Measurements from ENCODE around the gene MCHR1.

MCHR1 gene, protein sequence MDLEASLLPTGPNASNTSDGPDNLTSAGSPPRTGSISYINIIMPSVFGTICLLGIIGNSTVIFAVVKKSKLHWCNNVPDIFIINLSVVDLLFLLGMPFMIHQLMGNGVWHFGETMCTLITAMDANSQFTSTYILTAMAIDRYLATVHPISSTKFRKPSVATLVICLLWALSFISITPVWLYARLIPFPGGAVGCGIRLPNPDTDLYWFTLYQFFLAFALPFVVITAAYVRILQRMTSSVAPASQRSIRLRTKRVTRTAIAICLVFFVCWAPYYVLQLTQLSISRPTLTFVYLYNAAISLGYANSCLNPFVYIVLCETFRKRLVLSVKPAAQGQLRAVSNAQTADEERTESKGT

DNA sequence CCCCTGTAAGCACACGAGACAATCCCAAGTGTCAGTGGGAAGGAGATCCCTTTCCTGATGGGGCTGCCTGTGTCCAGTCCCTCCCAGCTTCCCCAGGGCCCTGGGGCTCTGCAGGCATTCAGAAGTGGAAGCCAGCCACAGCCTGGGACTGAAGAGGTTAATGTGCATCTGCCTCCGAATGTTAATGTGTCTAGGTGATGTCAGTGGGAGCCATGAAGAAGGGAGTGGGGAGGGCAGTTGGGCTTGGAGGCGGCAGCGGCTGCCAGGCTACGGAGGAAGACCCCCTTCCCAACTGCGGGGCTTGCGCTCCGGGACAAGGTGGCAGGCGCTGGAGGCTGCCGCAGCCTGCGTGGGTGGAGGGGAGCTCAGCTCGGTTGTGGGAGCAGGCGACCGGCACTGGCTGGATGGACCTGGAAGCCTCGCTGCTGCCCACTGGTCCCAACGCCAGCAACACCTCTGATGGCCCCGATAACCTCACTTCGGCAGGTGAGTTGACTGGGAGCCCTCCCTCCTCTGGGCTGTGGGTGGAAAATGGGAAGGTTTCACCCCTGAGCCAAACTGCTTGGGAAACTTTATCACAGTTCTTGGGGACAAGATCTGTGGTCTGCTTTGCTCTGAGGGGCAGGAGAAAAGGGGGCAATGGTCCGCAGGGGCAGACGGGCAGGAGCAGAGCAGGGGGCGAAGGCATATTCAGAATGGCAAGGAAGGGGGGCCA, at the start of gene MCHR1:
Gene MCHR1 (plus strand): TSS at position 236 of the 715 bp plus-strand sequence. CDS start 169 bp downstream, at position 405.
- DNase-seq (ENCODE audit: low read depth in 3 of 3) = no peak

DNA sequence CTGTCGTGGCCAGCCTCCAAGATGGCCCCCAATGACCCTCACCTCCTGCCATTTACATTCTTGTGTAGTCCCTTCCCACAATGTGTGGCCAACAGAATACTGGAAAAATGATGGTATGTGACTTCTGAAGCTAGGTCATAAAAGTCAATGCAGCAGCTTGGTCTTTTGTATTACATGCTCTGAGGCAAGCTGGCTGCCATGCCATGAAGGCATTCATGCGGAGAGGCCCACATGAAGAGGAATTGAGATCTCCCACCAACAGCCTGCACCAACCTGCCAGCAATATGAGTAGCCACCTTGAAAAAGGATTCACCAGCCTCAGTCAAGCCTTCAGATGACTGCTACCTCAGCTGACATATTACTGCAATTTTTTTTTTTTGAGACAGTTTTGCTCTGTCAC, 47.4 kb upstream of the MCHR1 start:
- no peak for DNase-seq (ENCODE audit: low read depth in 3 of 3)

DNA sequence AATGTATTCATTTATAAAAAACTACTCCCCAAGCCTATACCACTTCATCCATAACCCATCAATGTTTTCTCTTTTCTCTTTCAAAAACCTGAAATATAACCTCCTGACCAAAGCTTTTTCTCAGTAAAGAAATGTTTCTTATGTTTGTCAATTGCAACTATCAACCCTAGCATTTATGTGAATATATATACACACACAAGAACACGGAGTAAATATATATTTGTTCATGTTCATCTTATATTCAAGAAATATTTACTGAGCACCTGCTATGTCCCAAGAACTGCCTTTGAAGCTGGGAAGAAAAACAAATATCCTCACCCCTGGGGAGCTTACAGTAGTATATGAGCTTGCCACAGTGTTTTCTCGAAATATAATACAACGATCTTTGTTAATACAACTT, 46.2 kb upstream of the MCHR1 start:
- DNase-seq (ENCODE audit: low read depth in 3 of 3) = no peak

DNA sequence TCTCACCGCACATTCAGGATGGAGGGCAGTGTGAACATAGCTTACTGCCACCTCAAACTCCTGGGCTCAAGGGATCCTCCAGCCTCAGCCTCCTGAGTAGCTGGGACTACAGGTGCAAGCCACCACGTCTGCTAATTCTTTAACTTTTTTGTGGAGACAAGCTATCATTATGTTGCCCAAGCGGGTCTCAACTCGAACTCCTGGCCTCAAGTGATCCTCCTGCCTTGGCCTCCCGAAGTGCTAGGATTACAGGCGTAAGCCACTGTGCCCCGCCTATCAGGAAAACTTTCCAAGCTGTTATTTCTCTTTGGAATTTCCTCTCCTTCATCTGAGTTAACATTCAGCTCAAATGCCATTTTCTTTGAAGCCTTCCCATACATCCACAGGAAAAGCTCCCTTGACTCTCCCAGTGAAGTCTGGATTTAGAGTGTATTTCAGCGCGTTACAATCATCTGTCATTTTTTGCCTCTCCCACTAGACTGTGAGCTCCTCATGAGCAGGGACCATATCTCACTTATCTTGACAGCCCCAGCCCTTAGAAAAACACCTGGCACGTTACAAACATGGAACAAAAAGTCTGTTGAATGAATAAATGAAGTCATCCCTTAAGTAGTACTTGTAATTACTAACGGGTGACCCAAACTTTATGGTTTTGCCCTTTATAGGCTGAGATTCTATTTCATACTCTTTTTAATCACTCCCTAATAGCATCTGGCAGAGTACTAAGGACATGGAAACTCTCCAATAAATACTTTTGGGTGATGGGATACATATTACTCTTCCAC, 45.0 kb upstream of the MCHR1 start:
- no peak for DNase-seq (ENCODE audit: low read depth in 3 of 3)

DNA sequence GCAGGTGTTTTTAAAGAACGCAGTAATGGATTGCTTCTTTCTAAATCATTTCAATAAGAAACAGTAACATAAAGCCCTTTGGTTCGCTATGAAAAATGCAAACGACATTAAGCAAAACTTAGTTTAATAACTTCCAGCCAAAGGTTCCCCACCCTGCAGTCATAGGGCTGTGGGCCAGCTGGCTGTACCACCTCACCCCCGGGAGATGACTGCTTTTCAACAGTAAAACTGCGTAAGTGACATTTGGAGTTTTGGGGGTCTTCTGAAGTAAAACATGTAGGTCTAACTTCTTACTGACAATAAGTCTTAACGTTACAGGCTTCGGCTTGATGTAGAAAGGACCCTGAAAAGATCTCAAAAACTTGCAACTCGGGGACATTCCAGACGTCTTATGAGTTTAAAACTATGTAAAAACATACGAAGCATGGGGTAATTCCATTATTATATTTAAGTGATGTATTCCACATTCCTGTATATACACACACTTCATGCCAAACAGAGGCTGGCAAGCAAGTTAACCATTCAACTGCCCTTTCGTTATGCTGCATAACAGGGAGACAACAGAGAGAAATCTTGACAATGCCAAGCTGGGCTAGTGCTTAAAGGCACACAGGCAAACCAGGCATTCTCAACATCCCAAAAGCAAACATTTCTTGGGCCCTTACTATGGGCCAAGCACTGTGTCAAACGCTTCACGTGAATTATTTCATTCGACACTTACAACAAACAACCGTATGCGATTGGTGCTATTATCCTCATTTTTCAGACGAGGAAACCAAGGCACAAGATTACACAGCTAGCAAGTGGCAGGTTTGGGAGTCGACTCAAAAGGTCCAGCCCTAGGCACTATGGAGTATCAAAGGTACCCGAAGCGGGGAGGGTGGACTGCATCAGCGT, 44.0 kb upstream of the MCHR1 start:
- DNase-seq (ENCODE audit: low read depth in 3 of 3) = no peak

DNA sequence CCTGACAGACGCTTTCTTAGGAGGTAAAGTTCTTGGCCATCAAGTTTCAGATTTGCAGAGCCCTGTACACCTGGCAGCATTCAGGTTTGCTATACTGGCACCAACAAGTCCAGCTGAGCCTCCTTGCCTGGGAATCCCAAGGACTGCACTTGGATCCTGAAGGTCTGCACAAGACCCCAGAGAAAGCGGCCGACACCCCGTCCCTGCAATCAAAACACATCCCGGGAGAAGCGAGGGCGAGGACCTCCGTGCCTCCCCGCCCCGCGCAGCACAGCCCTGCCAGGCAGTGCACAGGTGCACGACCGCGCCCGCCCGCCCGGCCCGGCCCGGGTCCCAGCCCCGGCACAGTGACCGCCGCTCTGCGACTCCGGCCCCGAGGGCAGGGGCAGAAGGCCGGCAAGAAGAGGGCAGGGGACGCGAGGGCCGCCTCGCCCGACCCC, 43.3 kb upstream of the MCHR1 start:
- DNase-seq (ENCODE audit: low read depth in 3 of 3) = no peak

DNA sequence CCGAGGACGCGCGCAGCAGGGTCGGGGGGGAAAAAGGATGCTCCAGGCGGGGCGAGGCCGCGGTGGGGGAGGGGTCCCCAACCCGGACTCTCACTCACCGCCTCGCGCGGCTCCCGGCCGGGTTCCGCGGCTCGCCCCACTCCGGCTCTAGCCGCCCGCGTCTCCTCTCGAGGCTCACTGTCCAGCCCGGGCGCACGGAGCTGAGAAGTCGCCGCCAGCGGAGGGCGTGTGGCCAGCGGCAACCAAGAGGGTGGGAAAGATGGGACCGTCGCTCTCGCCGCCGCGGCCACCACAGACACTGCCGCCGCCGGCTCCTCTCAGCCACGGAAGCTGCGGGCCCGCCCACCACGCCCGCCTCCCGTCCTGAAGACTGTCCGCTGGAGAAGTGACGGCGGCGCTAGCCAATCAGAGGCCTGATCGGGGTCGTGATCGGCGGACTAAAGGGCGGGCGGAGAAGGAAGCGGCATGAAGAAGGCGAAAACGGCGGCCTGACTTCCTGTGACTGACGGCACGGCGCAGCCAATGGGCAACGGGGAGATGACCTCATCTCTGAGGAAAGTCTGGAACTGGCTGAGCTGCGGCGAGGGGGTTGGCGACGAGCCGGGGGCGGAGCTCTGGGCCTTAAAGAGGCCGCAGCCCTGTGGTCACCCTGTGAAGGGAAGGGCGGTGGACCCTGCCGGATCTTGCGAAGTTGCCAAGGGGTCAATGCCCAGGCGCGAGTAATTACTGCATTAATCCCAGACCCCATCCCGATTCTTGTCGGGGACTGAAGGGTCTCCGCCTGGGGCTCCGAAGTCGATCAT, 42.7 kb upstream of the MCHR1 start, which contains the start of gene MRTFA:
Gene MRTFA (minus strand): TSS at position 340 of the 803 bp plus-strand sequence.
- peak; percentile 99 to 100 (median 100) for DNase-seq (ENCODE audit: low read depth in 3 of 3)

DNA sequence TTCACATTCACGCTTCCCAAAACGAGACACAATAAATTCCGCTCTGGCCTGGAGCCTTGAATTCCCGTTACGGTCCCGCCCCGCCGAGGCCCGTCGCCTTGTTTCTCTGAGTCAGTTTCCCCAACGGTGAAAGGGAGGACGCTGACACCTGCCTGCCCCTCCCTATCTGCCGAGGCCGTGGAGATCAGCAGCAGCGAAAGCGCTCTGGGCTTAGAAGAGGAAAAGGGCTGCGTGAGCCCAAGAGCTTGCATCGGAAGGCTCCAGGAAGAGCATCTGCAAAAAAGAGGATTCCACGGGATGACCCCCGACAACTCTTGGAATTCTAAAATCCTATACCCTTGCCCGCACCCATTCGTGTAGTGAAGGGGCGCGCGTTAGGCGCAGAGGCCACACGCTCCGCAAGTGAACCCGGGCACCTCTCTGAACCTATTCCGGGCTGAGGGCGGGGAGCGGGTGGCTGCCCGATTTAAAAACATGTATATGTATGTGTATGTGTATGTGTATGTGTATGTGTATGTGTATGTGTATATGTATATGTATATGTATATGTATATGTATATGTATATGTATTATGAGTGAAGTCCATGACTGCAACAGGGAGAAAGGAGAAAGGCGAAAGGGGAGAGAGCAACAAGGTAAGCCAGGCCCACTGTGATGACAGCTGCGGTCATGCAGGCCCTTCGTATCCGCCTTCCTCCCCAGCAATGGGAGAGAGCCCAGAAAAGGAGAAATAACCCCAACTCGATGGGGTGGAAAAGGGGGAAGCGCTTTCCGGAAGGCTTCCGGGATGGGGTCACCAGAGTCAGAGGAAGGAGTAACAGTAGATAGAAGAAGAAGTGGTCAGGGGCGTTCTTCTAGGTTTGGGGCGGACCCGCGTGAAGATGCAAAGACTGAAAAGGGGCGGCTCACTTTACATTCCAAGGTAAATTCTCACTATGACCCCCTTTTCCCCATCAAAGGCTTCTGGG, 41.8 kb upstream of the MCHR1 start:
- DNase-seq (ENCODE audit: low read depth in 3 of 3) = peak in 2 of 3 experiments; percentile 36 to 73

DNA sequence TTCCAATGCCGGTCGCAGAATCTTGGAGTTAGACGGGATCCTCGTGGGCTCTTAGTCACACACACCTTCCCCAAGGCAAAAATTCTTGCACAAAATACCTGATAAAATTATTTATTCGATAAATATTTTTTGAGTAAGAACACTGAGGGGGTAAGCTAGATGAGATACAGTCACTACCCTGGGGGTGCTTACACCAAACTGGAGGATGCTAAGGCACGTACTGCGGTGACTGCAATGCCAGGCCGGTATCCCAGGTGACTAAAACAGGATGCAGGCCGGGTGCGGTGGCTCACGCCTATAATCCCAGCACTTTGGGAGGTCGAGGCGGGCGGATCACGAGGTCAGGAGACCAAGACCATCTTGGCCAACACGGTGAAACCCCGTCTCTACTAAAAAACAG, 41.0 kb upstream of the MCHR1 start:
- DNase-seq (ENCODE audit: low read depth in 3 of 3) = no peak

DNA sequence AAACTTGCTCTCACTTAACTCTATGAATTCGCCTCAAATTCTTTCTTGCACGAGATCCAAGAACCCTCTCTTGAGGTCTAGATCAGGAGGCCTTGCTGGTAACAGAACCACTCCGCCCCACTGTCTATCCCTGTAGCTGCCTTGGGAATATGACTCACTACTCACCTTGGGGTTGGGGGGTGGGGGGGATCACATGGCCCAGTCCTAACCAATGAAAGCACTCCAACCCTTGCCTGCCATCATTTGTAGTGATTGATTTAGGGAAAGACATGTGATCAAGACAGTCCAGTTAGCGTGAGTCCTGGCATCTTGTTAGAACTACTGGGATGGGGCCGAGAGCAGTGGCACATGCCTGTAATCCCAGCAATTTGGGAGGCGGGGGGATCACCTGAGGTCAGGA, 38.0 kb upstream of the MCHR1 start:
- no peak for DNase-seq (ENCODE audit: low read depth in 3 of 3)

DNA sequence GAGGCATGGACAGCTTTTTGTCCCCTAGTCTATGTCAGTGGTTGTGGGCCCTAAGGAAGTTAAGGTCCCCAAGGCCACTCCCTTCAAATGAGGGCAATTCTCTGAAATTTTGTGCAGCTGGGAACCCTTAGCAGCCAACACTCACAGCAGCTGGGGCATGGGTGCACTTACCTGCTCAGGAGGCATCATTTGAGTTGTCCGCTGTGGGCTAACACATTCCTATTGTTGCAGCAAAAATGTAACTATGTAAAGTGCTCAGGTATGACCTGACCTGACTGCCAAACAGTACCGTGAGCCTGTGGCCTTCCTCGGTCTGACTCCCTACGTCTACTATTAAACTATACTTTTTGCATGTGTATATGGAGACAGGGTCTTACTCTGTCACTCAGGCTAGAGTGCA, 37.0 kb upstream of the MCHR1 start:
- DNase-seq (ENCODE audit: low read depth in 3 of 3) = no peak

DNA sequence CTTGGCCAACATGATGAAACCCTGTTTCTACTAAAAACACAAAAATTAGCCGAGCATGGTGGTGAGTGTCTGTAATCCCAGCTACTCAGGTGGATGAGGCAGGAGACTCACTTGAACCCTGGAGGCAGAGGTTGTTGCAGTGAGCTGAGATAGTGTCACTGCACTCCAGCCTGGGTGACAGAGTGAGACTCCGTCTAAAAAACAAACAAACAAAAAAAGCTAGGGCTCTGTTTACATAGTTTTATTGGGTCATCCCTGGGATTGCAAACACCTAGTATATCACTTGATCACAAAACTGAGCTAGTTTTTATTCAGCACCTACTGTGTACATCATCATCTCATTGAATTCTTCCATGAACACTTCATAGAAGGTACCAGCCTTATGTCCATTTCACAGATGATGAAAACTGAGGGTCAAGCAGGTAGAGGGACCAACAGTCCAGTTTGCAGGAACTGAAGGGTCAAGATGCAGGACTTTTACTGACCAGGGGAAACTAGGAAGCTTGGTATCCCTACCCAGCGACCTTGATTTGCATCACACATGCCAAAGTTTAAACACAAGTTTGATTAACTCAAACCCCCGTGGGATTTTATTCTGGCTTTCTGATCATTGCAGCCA, 33.6 kb upstream of the MCHR1 start:
- no peak for DNase-seq (ENCODE audit: low read depth in 3 of 3)

DNA sequence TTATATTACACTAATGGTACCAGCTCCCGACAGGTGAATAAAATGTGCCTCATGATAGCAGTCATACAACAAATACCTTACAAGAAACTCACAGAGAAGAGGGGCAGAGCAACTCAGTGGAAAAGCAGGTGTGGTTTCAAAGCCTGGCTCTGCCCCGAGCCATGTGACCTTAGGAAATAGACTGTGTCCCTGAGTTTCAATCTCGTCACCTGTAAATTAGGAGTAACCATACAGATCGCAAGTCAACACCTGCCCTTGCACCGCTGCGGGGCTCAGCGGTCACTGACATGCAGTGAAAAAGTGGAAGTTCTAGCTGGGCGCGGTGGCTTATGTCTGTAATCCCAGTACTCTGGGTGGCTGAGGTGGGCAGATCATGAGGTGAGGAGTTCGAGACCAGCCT, 30.9 kb upstream of the MCHR1 start:
- DNase-seq (ENCODE audit: low read depth in 3 of 3) = no peak

DNA sequence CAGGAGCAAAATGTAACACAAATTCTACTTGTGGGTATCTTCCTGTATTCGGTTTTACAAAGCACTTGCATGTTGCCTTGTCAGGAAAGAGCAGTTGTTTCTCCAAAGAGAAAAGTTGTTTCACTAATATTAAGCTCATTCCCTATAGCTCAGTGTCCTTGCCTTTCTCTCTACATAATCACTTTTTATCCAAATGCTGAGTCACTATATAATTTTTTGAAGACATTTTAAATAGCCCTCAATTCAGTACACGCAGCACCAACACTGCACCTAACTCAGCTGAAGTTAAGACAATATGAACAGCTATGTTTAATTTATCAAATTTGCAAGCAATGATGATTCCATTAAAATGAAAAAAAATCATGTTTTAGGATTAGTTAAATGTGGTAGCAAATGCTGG, 28.2 kb upstream of the MCHR1 start:
- no peak for DNase-seq (ENCODE audit: low read depth in 3 of 3)

DNA sequence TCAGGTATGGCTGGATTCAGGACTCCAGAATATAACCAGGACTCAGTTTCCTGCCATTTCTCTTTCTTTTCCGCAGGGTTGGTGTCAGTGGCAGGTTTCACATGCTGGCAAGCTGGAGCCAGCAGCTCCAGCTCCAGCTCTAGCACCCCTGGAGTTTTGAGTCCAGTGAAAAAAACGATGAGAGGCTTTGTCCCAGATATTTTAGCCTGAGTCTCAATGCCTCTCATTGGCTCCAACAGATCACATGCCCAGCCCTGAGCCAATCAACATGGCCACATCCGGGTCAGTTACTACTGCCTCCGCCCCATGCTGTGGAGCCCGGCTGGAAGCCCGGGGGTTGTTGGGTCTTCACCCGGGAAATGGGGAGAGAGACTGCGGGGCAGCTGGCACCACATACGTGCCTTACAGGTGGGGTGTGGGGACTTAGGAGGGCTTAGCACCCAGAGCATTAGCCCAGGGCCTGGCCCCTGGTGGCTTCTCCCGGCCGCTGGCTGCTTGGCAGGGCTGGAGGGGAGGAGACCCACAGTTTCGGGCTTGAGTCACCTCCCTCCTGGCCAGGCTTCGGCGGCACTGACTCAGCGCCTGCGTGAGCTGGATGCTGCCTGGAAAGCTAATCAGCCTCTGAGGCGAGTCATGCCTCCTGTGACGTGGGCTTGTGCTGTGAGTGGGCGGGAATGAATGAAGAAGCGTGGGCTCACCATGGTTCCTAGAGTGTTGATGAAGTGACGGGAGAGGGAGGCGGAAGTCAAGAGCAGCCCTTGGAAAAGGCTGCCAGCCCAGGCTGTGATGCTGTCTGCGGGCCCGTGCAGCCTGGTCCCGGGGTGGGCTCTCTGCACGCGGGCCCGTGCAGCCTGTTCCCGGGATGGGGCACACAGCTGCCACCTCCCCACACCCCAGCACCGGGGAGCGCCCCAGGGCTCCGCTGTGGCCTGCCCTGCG, 27.5 kb upstream of the MCHR1 start:
- DNase-seq (ENCODE audit: low read depth in 3 of 3) = peak; percentile 69 to 93 (median 78)

DNA sequence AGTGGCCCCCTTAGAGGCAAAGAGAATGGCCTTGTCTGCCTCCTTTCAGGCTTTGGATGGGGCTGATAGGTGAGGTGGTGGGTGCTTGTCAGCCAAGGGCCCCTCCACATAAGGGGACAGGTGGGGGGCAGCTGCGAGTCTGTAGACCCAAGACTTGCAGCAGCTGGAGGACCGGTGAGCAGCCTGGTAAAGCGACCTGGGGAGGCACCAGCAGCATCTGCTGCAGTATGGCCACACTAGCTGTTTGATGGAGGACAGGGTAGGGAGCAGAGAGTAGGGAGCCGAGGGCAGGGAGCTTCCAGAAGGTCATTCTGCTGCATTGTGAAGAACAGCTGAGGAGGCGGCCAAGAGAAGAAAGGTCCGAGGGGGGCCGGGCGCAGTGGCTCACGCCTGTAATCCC, 25.9 kb upstream of the MCHR1 start:
- no peak for DNase-seq (ENCODE audit: low read depth in 3 of 3)

DNA sequence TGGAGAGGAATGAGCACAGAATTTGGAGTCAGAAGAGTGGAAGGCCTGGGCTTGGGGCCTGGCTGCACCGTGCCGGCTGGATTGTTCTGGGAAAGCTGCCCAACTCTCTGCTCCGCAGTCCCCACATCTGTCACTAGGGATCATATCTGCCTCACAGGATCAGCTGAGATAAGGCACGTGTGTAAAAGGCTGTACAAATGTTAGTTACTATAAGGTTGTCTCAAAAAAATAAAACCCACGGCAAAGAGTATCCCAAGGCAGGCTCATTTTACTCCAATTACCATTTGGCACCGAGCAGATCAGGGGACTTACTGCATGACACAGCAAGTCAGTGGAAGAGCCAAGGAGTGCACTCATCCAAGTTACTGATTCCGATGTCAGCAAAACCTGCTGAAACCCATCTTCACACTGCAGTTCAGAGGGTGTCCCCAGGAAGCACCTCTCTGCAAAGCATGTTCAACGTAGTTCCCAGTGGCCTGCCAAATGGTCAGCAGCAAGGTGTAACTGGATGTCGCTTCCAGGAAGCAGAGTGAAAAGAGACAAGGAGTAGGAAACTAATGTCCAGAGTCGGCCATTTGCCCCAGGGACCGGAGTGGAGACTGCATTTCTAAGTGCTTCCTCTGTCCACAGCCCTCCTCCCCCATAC, 24.6 kb upstream of the MCHR1 start:
- no peak for DNase-seq (ENCODE audit: low read depth in 3 of 3)

Measured in stimulated activated CD4-positive, alpha-beta T cell treated with anti-CD3 and anti-CD28 coated beads, TNF-alpha, amount 100 ng/mL, for 24 hours (primary cell).